ENCODE measurements around the gene CHRNA4.

The CHRNA4 gene

GRCh38 chr20:63378626-63379025 is 17.5 kb upstream of the CHRNA4 start:
- no peaks in the 10 kb centered on the region for H3K9me3 ChIP-seq (ENCODE audit: control insufficient read depth in 5 of 5, low read length in 5 of 5)
- H3K27me3 ChIP-seq (ENCODE audit: control insufficient read depth in 5 of 5, insufficient read depth in 4 of 5, low read length in 5 of 5): peaks cover 30 to 71% (median 59%) of the 10 kb centered on the region in 5 donors
- H3K4me1 ChIP-seq (ENCODE audit: control insufficient read depth in 5 of 5, insufficient read depth in 5 of 5, low read length in 5 of 5): no peaks in the 10 kb centered on the region
- H3K36me3 ChIP-seq (ENCODE audit: control insufficient read depth in 5 of 5, insufficient read depth in 5 of 5, low read length in 5 of 5): no peaks in the 10 kb centered on the region
- no peak overlapping the region for H3K9ac ChIP-seq (ENCODE audit: low read length in 5 of 5)
- no peak overlapping the region for H3K4me3 ChIP-seq (ENCODE audit: low read depth in 1 of 5, low read length in 5 of 5)
- H3K27ac ChIP-seq (ENCODE audit: low read depth, low read length): no peak overlapping the region

- Histone ChIP-seq H3K27me3 (ENCODE audit: control insufficient read depth in 5 of 5, insufficient read depth in 4 of 5, low read length in 5 of 5) (peaks cover 30 to 72% (median 64%) of the 10 kb centered on the region in 5 donors), H3K36me3 (ENCODE audit: control insufficient read depth in 5 of 5, insufficient read depth in 5 of 5, low read length in 5 of 5) (no peaks in the 10 kb centered on the region), H3K27ac (ENCODE audit: low read depth, low read length) (no peak overlapping the region), H3K4me1 (ENCODE audit: control insufficient read depth in 5 of 5, insufficient read depth in 5 of 5, low read length in 5 of 5) (no peaks in the 10 kb centered on the region), H3K9me3 (ENCODE audit: control insufficient read depth in 5 of 5, low read length in 5 of 5) (no peaks in the 10 kb centered on the region), H3K4me3 (ENCODE audit: low read depth in 1 of 5, low read length in 5 of 5) (no peak overlapping the region), H3K9ac (ENCODE audit: low read length in 5 of 5) (no peak overlapping the region)
Measured at GRCh38 chr20:63377951-63378381, 16.8 kb upstream of the CHRNA4 start.

- Histone ChIP-seq H3K4me3 (ENCODE audit: low read depth in 1 of 5, low read length in 5 of 5) (no peak overlapping the region), H3K36me3 (ENCODE audit: control insufficient read depth in 5 of 5, insufficient read depth in 5 of 5, low read length in 5 of 5) (no peaks in the 10 kb centered on the region), H3K27me3 (ENCODE audit: control insufficient read depth in 5 of 5, insufficient read depth in 4 of 5, low read length in 5 of 5) (peaks cover 30 to 74% (median 65%) of the 10 kb centered on the region in 5 donors), H3K4me1 (ENCODE audit: control insufficient read depth in 5 of 5, insufficient read depth in 5 of 5, low read length in 5 of 5) (no peaks in the 10 kb centered on the region), H3K9me3 (ENCODE audit: control insufficient read depth in 5 of 5, low read length in 5 of 5) (no peaks in the 10 kb centered on the region), H3K9ac (ENCODE audit: low read length in 5 of 5) (no peak overlapping the region), H3K27ac (ENCODE audit: low read depth, low read length) (no peak overlapping the region)
Measured at GRCh38 chr20:63377256-63377941, 16.2 kb upstream of the CHRNA4 start.

- H3K4me3 ChIP-seq (ENCODE audit: low read depth in 1 of 5, low read length in 5 of 5): no peak overlapping the region
- no peak overlapping the region for H3K9ac ChIP-seq (ENCODE audit: low read length in 5 of 5)
- H3K9me3 ChIP-seq (ENCODE audit: control insufficient read depth in 5 of 5, low read length in 5 of 5): no peaks in the 10 kb centered on the region
- H3K27ac ChIP-seq (ENCODE audit: low read depth, low read length): no peak overlapping the region
- no peaks in the 10 kb centered on the region for H3K36me3 ChIP-seq (ENCODE audit: control insufficient read depth in 5 of 5, insufficient read depth in 5 of 5, low read length in 5 of 5)
- peaks cover 30 to 76% (median 65%) of the 10 kb centered on the region in 5 donors for H3K27me3 ChIP-seq (ENCODE audit: control insufficient read depth in 5 of 5, insufficient read depth in 4 of 5, low read length in 5 of 5)
- H3K4me1 ChIP-seq (ENCODE audit: control insufficient read depth in 5 of 5, insufficient read depth in 5 of 5, low read length in 5 of 5): no peaks in the 10 kb centered on the region
Measured at GRCh38 chr20:63376283-63377250, 15.4 kb upstream of the CHRNA4 start.

GRCh38 chr20:63375438-63375837 is 14.3 kb upstream of the CHRNA4 start:
- H3K27ac ChIP-seq (ENCODE audit: low read depth, low read length): no peak overlapping the region
- no peak overlapping the region for H3K4me3 ChIP-seq (ENCODE audit: low read depth in 1 of 5, low read length in 5 of 5)
- H3K27me3 ChIP-seq (ENCODE audit: control insufficient read depth in 5 of 5, insufficient read depth in 4 of 5, low read length in 5 of 5): peaks cover 32 to 77% (median 70%) of the 10 kb centered on the region in 5 donors
- H3K9ac ChIP-seq (ENCODE audit: low read length in 5 of 5): no peak overlapping the region
- no peaks in the 10 kb centered on the region for H3K9me3 ChIP-seq (ENCODE audit: control insufficient read depth in 5 of 5, low read length in 5 of 5)
- no peaks in the 10 kb centered on the region for H3K4me1 ChIP-seq (ENCODE audit: control insufficient read depth in 5 of 5, insufficient read depth in 5 of 5, low read length in 5 of 5)
- H3K36me3 ChIP-seq (ENCODE audit: control insufficient read depth in 5 of 5, insufficient read depth in 5 of 5, low read length in 5 of 5): no peaks in the 10 kb centered on the region

- H3K27ac ChIP-seq (ENCODE audit: low read depth, low read length): no peak overlapping the region
- no peaks in the 10 kb centered on the region for H3K9me3 ChIP-seq (ENCODE audit: control insufficient read depth in 5 of 5, low read length in 5 of 5)
- H3K4me3 ChIP-seq (ENCODE audit: low read depth in 1 of 5, low read length in 5 of 5): no peak overlapping the region
- no peak overlapping the region for H3K9ac ChIP-seq (ENCODE audit: low read length in 5 of 5)
- no peaks in the 10 kb centered on the region for H3K4me1 ChIP-seq (ENCODE audit: control insufficient read depth in 5 of 5, insufficient read depth in 5 of 5, low read length in 5 of 5)
- H3K36me3 ChIP-seq (ENCODE audit: control insufficient read depth in 5 of 5, insufficient read depth in 5 of 5, low read length in 5 of 5): no peaks in the 10 kb centered on the region
- H3K27me3 ChIP-seq (ENCODE audit: control insufficient read depth in 5 of 5, insufficient read depth in 4 of 5, low read length in 5 of 5): peaks cover 37 to 72% (median 67%) of the 10 kb centered on the region in 5 donors
Measured at GRCh38 chr20:63374504-63374903, 13.4 kb upstream of the CHRNA4 start.

- H3K27me3 ChIP-seq (ENCODE audit: control insufficient read depth in 5 of 5, insufficient read depth in 4 of 5, low read length in 5 of 5): peaks cover 37 to 72% (median 67%) of the 10 kb centered on the region in 5 donors
Measured at GRCh38 chr20:63373996-63374395, 12.8 kb upstream of the CHRNA4 start.

GRCh38 chr20:63372971-63373885 is 12.1 kb upstream of the CHRNA4 start:
- no peaks in the 10 kb centered on the region for H3K9me3 ChIP-seq (ENCODE audit: control insufficient read depth in 5 of 5, low read length in 5 of 5)
- H3K4me1 ChIP-seq (ENCODE audit: control insufficient read depth in 5 of 5, insufficient read depth in 5 of 5, low read length in 5 of 5): no peaks in the 10 kb centered on the region
- H3K9ac ChIP-seq (ENCODE audit: low read length in 5 of 5): no peak overlapping the region
- H3K4me3 ChIP-seq (ENCODE audit: low read depth in 1 of 5, low read length in 5 of 5): no peak overlapping the region
- H3K27me3 ChIP-seq (ENCODE audit: control insufficient read depth in 5 of 5, insufficient read depth in 4 of 5, low read length in 5 of 5): peaks cover 37 to 71% (median 60%) of the 10 kb centered on the region in 5 donors
- no peaks in the 10 kb centered on the region for H3K36me3 ChIP-seq (ENCODE audit: control insufficient read depth in 5 of 5, insufficient read depth in 5 of 5, low read length in 5 of 5)
- H3K27ac ChIP-seq (ENCODE audit: low read depth, low read length): no peak overlapping the region

More at GRCh38 chr20:63373996-63374395, 12.8 kb upstream of the CHRNA4 start:
- Histone ChIP-seq H3K4me1 (ENCODE audit: control insufficient read depth in 5 of 5, insufficient read depth in 5 of 5, low read length in 5 of 5) (no peaks in the 10 kb centered on the region), H3K36me3 (ENCODE audit: control insufficient read depth in 5 of 5, insufficient read depth in 5 of 5, low read length in 5 of 5) (no peaks in the 10 kb centered on the region), H3K9me3 (ENCODE audit: control insufficient read depth in 5 of 5, low read length in 5 of 5) (no peaks in the 10 kb centered on the region), H3K9ac (ENCODE audit: low read length in 5 of 5) (no peak overlapping the region), H3K4me3 (ENCODE audit: low read depth in 1 of 5, low read length in 5 of 5) (no peak overlapping the region), H3K27ac (ENCODE audit: low read depth, low read length) (no peak overlapping the region)

GRCh38 chr20:63371291-63371865 is 10.2 kb upstream of the CHRNA4 start:
- no peak overlapping the region for H3K27ac ChIP-seq (ENCODE audit: low read depth, low read length)
- H3K4me1 ChIP-seq (ENCODE audit: control insufficient read depth in 5 of 5, insufficient read depth in 5 of 5, low read length in 5 of 5): no peaks in the 10 kb centered on the region
- H3K36me3 ChIP-seq (ENCODE audit: control insufficient read depth in 5 of 5, insufficient read depth in 5 of 5, low read length in 5 of 5): no peaks in the 10 kb centered on the region
- no peak overlapping the region for H3K9ac ChIP-seq (ENCODE audit: low read length in 5 of 5)
- H3K9me3 ChIP-seq (ENCODE audit: control insufficient read depth in 5 of 5, low read length in 5 of 5): no peaks in the 10 kb centered on the region
- peaks cover 22 to 63% (median 46%) of the 10 kb centered on the region in 5 donors for H3K27me3 ChIP-seq (ENCODE audit: control insufficient read depth in 5 of 5, insufficient read depth in 4 of 5, low read length in 5 of 5)
- no peak overlapping the region for H3K4me3 ChIP-seq (ENCODE audit: low read depth in 1 of 5, low read length in 5 of 5)

Measured in subcutaneous abdominal adipose tissue (tissue), 5 donors.